Sigmoid colon (tissue), 3 donors: ENCODE data around the gene SLC25A45.

Source experiments
- CTCF ChIP-seq, 4 experiments: fragments of 450-650 bp in 3 of 4; fragments of 200-600 bp in 1 of 4; IDR thresholded peaks; one replicate each; pipeline ENCODE4 v1.5.1; 2016 to 2019; ENCODE audit warnings: antibody characterized with exemption in 4 of 4, mild to moderate bottlenecking in 3 of 4, moderate library complexity in 2 of 4
- POLR2A ChIP-seq, 2 donors: fragments of 450-650 bp; IDR thresholded peaks; one replicate each; pipeline ENCODE4 v1.6.1; 2016; ENCODE audit warnings: antibody characterized with exemption in 2 of 2, mild to moderate bottlenecking in 2 of 2, moderate library complexity in 2 of 2

DNA sequence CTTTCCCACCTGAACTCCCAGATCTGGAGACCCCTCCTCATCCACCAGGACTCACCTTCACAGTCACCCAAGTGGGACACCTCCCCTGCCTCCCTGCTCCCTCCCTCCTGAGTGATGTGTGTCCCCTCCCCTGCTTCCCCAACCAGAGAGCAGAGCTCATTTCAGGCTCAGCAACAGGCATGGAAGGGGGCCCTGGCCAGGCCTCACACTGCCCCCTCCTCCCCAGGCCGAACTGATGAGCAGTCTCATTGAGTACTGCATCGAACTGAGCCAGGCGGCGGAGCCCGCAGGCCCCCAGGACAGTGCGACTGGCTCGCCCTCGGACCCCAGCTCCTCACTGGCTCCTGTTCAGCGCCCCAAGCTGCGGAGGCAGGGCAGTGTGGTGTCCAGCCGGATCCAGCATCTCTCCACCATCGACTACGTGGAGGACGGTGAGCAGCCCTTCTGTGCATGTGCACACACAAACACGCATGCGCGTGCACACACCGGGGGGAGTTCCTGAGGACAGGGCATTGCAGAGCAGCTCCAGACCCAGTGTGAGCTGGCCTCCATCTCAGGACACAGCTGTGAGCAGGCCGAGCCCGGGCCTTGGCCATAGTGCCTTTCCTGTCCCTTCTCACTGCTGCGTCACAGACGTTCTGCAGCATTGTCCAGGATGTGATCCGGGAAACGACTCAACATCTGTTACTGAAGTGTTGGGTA lies 22.3 kb upstream of the SLC25A45 start:
- TF ChIP-seq POLR2A (IDR thresholded peaks at IDR 0.05) (no peak), CTCF (IDR thresholded peaks at IDR 0.05) (no peak)
